WTC11 (cell line): ENCODE measurements around the gene VAV2. TPM values are rescaled to one million over a fixed set of nuclear protein-coding genes. Genes with fewer than 3 reads are reported as not detected.

Experiments
- ATAC-seq: fragments of 200-7000 bp; cut with Tn5 transposase; 2 replicates; pipeline ENCODE4 v1.10.0; 2021; ENCODE audit warnings: mild to moderate bottlenecking, moderate library complexity
- CTCF ChIA-PET: fragments of 300-600 bp; sonication (Branson Sonifier 250); formaldehyde crosslinking; loops from one replicate; lab custom pipeline; 2021; ENCODE audit warnings: antibody characterized with exemption; lab: Charles Lee
- POLR2A ChIA-PET: fragments of 350-600 bp; sonication (Branson Sonifier 250); formaldehyde crosslinking; loops from one replicate; lab custom pipeline; 2021; ENCODE audit warnings: antibody characterized with exemption; lab: Charles Lee
- DNase-seq: peaks from one replicate; pipeline ENCODE4 v3.0.0; 2021; ENCODE audit warnings: low spot score
- H3K27ac Mint-ChIP-seq: 2 replicates; pipeline ENCODE4 v1.8.0; 2021; ENCODE audit warnings: mixed read lengths
- H3K27me3 Mint-ChIP-seq: 2 replicates; pipeline ENCODE4 v1.8.0; 2021; ENCODE audit warnings: low read depth, mild to moderate bottlenecking, moderate library complexity, mixed read lengths
- H3K36me3 Mint-ChIP-seq: 2 replicates; pipeline ENCODE4 v1.8.0; 2021; ENCODE audit warnings: mixed read lengths
- H3K4me1 Mint-ChIP-seq: 2 replicates; pipeline ENCODE4 v1.8.0; 2022; ENCODE audit warnings: mixed read lengths
- H3K4me3 Mint-ChIP-seq: 2 replicates; pipeline ENCODE4 v1.8.0; 2021; ENCODE audit warnings: mild to moderate bottlenecking, moderate library complexity, mixed read lengths
- H3K9me3 Mint-ChIP-seq: 2 replicates; pipeline ENCODE4 v1.8.0; 2021; ENCODE audit warnings: mixed read lengths
- ATF1 ChIP-seq: sonication (generic); formaldehyde crosslinking; IDR thresholded peaks from 2 replicates; pipeline ENCODE4 v1.8.1; 2023; ENCODE audit warnings: mild to moderate bottlenecking, moderate library complexity, missing genetic modification reagents
- CBFB ChIP-seq: sonication (generic); formaldehyde crosslinking; IDR thresholded peaks from 2 replicates; pipeline ENCODE4 v1.8.1; 2022; ENCODE audit warnings: mild to moderate bottlenecking, low read depth, missing genetic modification reagents
- CREM ChIP-seq: sonication (generic); formaldehyde crosslinking; IDR thresholded peaks from 2 replicates; pipeline ENCODE4 v1.8.1; 2022; ENCODE audit warnings: mild to moderate bottlenecking, missing genetic modification reagents, moderate library complexity
- FOXJ3 ChIP-seq: sonication (generic); formaldehyde crosslinking; IDR thresholded peaks from 2 replicates; pipeline ENCODE4 v1.9.0; 2021; ENCODE audit warnings: missing genetic modification reagents, mild to moderate bottlenecking, borderline replicate concordance
- GABPB1 ChIP-seq: sonication (generic); formaldehyde crosslinking; IDR thresholded peaks from 2 replicates; pipeline ENCODE4 v1.8.1; 2023; ENCODE audit warnings: mild to moderate bottlenecking, missing genetic modification reagents
- JAZF1 ChIP-seq: fragments of 250-450 bp; sonication (Bioruptor Pico); IDR thresholded peaks from 2 replicates; pipeline ENCODE4 v1.9.0; 2021; ENCODE audit warnings: moderate library complexity, mild to moderate bottlenecking, inconsistent platforms
- MXD4 ChIP-seq: fragments of 250-450 bp; sonication (Bioruptor Pico); IDR thresholded peaks from 2 replicates; pipeline ENCODE4 v1.8.0; 2021; ENCODE audit warnings: mild to moderate bottlenecking, moderate library complexity, borderline replicate concordance
- MYBL2 ChIP-seq: sonication (generic); formaldehyde crosslinking; IDR thresholded peaks from 2 replicates; pipeline ENCODE4 v1.8.1; 2023; ENCODE audit warnings: mild to moderate bottlenecking, moderate library complexity, missing genetic modification reagents
- RELA ChIP-seq: sonication (generic); formaldehyde crosslinking; IDR thresholded peaks from 2 replicates; pipeline ENCODE4 v1.8.1; 2022; ENCODE audit warnings: missing genetic modification reagents, mild to moderate bottlenecking, borderline replicate concordance
- SP1 ChIP-seq: sonication (generic); formaldehyde crosslinking; conservative IDR thresholded peaks from 2 replicates; pipeline ENCODE4 v1.8.1; 2022; ENCODE audit warnings: missing genetic modification reagents
- ZBTB21 ChIP-seq: sonication (generic); formaldehyde crosslinking; IDR thresholded peaks from 2 replicates; pipeline ENCODE4 v1.8.1; 2023; ENCODE audit warnings: mild to moderate bottlenecking, missing genetic modification reagents, borderline replicate concordance
- ZNF396 ChIP-seq: fragments of 250-450 bp; sonication (Bioruptor Pico); IDR thresholded peaks from 2 replicates; pipeline ENCODE4 v1.8.0; 2021; ENCODE audit warnings: mild to moderate bottlenecking, moderate library complexity, borderline replicate concordance
- ZNF532 ChIP-seq: fragments of 250-450 bp; sonication (Bioruptor Pico); IDR thresholded peaks from 2 replicates; pipeline ENCODE4 v1.9.0; 2021; ENCODE audit warnings: mild to moderate bottlenecking, borderline replicate concordance
- total RNA-seq: library from RNA; stranded (reverse); gene quantifications from 3 replicates; pipeline ENCODE4 v1.2.3, GENCODE V29; 2021
- TF ChIP-seq, protein P1 (sequence below): fragments of 200-600 bp; IDR thresholded peaks from 2 replicates; pipeline ENCODE4 v1.8.0; 2022; ENCODE audit warnings: antibody characterized with exemption
- TF ChIP-seq, protein P2 (sequence below): sonication (generic); formaldehyde crosslinking; IDR thresholded peaks from 2 replicates; pipeline ENCODE4 v1.8.1; 2022; ENCODE audit warnings: mild to moderate bottlenecking, missing genetic modification reagents, moderate library complexity, borderline replicate concordance
- TF ChIP-seq, protein P3 (sequence below): sonication (generic); formaldehyde crosslinking; IDR thresholded peaks from 2 replicates; pipeline ENCODE4 v1.8.0; 2022; ENCODE audit warnings: mild to moderate bottlenecking, missing genetic modification reagents
- TF ChIP-seq, protein P4 (sequence below): sonication (generic); formaldehyde crosslinking; IDR thresholded peaks from 2 replicates; pipeline ENCODE4 v1.8.0; 2023; ENCODE audit warnings: missing genetic modification reagents, mild to moderate bottlenecking, borderline replicate concordance
- TF ChIP-seq, protein P5 (sequence below): sonication (generic); formaldehyde crosslinking; IDR thresholded peaks from 2 replicates; pipeline ENCODE4 v1.8.1; 2023; ENCODE audit warnings: mild to moderate bottlenecking, missing genetic modification reagents, moderate library complexity

The VAV2 gene
- total RNA-seq, 1 experiment from 2014 or later: 39.7 TPM

DNA sequence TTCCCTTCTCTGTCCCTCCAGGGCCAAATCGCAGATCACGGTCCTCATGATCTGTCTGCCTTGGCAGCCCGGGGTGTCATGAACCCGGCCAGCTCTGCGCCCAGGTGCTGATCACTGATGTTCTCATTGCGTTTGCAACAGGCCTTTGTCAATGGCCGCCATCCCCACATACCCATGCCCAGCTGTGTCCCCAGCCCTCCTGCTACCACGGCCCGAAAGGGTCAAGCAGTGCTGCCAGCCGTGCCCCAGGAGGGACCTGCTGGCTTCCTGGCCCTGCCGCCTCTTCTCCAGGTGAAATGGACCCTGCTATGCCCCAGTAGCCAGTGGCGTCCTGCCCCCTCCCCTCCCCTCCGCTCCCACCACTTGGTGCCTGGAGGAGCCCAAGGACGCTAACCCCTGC, 12.8 kb upstream of the VAV2 start:
- TF ChIP-seq, protein P1, sequence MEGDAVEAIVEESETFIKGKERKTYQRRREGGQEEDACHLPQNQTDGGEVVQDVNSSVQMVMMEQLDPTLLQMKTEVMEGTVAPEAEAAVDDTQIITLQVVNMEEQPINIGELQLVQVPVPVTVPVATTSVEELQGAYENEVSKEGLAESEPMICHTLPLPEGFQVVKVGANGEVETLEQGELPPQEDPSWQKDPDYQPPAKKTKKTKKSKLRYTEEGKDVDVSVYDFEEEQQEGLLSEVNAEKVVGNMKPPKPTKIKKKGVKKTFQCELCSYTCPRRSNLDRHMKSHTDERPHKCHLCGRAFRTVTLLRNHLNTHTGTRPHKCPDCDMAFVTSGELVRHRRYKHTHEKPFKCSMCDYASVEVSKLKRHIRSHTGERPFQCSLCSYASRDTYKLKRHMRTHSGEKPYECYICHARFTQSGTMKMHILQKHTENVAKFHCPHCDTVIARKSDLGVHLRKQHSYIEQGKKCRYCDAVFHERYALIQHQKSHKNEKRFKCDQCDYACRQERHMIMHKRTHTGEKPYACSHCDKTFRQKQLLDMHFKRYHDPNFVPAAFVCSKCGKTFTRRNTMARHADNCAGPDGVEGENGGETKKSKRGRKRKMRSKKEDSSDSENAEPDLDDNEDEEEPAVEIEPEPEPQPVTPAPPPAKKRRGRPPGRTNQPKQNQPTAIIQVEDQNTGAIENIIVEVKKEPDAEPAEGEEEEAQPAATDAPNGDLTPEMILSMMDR: no peak
- TF ChIP-seq RELA (CRISPR knock-in tag) (no peak), ATF1 (CRISPR knock-in tag) (no peak)
- TF ChIP-seq, protein P2, sequence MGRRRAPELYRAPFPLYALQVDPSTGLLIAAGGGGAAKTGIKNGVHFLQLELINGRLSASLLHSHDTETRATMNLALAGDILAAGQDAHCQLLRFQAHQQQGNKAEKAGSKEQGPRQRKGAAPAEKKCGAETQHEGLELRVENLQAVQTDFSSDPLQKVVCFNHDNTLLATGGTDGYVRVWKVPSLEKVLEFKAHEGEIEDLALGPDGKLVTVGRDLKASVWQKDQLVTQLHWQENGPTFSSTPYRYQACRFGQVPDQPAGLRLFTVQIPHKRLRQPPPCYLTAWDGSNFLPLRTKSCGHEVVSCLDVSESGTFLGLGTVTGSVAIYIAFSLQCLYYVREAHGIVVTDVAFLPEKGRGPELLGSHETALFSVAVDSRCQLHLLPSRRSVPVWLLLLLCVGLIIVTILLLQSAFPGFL: no peak
- no peaks in the 10 kb centered on the region for H3K4me1 Mint-ChIP-seq
- no peak overlapping the region for H3K4me3 Mint-ChIP-seq
- H3K9me3 Mint-ChIP-seq: peaks cover 10% of the 10 kb centered on the region; the same call in 1 of the 2 replicates
- CTCF ChIA-PET: interaction anchor here (1.1 to 2.2 kb wide), 6 partner anchors 10 to 262 kb away, joined by 3 to 8 read pairs (median 6); no protein-coding TSS in a partner anchor
- DNase-seq: no peak
- POLR2A ChIA-PET: no interaction called here
- H3K27ac Mint-ChIP-seq: no peak overlapping the region
- ATAC-seq: no peak
- no peaks in the 10 kb centered on the region for H3K36me3 Mint-ChIP-seq
- H3K27me3 Mint-ChIP-seq: no peaks in the 10 kb centered on the region; the same call in none of the 2 replicates

DNA sequence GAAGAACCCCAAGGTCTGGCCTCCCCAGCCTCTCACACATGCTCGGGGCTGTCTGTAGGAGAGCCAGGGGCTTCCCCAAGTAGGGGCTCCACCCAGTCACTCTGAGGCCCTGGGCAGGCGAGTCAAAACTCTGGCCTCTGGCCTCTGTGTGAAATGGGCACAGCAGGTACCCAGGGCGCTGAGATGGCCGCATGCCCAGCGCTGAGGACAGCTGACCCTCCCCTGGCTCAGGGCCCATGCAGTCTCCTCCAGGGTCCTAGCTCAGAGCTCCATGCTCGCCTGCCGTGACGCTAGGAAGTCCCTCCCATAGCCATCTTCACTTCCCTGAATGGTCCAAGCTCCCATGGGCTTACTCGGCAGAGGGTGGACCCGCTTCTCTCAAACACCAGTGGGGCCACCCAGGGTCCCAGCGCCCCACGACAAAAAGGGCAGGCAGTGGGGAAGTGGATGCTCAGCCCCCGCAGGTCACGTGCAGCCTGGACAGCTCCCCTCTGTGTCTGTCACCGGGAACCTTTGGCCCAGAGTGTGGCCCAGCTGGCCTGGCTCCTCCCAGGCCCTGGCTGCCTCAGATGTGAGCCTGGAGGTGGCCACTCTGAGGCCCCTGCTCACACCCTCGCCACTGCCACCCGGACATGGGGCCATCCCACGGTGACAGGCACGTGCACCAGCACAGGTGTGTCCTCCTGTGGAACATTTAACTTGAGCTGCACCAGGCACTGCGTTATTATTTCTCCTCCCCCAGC, 12.2 kb upstream of the VAV2 start:
- ATAC-seq: no peak
- TF ChIP-seq MYBL2 (no peak), GABPB1 (0 out of 2 replicates have a peak, but pooled peaks have one; percentile 27), FOXJ3 (no peak)

GRCh38 chr9:134003237-134003636, 11.1 kb upstream of the VAV2 start:
- no peak overlapping the region for H3K4me3 Mint-ChIP-seq

More for the DNA sequence above, 12.2 kb upstream of the VAV2 start:
- ChIA-PET CTCF (interaction anchor here (1.3 to 2.2 kb wide), 5 partner anchors 9 to 262 kb away, joined by 4 to 8 read pairs (median 6); no protein-coding TSS in a partner anchor), POLR2A (no interaction called here)
- no peak overlapping the region for H3K27ac Mint-ChIP-seq
- no peak overlapping the region for H3K4me3 Mint-ChIP-seq
- DNase-seq: no peak
- H3K4me1 Mint-ChIP-seq: no peaks in the 10 kb centered on the region
- H3K36me3 Mint-ChIP-seq: no peaks in the 10 kb centered on the region
- H3K27me3 Mint-ChIP-seq: no peaks in the 10 kb centered on the region; the same call in none of the 2 replicates
- H3K9me3 Mint-ChIP-seq: peaks cover 10% of the 10 kb centered on the region; the same call in 1 of the 2 replicates

More at GRCh38 chr9:134003237-134003636, 11.1 kb upstream of the VAV2 start:
- Mint-ChIP-seq H3K9me3 (peaks cover 10% of the 10 kb centered on the region; the same call in 1 of the 2 replicates), H3K27ac (no peak overlapping the region), H3K27me3 (no peaks in the 10 kb centered on the region; the same call in none of the 2 replicates), H3K36me3 (no peaks in the 10 kb centered on the region), H3K4me1 (no peaks in the 10 kb centered on the region)
- ATAC-seq (no peak), DNase-seq (no peak)
- ChIA-PET POLR2A (no interaction called here), CTCF (interaction anchor here (1.3 kb wide), 1 partner anchor 260 kb away, joined by 4 read pairs; no protein-coding TSS in a partner anchor)
- TF ChIP-seq, protein P3, sequence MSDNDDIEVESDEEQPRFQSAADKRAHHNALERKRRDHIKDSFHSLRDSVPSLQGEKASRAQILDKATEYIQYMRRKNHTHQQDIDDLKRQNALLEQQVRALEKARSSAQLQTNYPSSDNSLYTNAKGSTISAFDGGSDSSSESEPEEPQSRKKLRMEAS: no peak
- TF ChIP-seq SP1 (CRISPR knock-in tag) (no peak), CREM (no peak), JAZF1 (CRISPR knock-in tag) (no peak), ZNF532 (CRISPR knock-in tag) (no peak), MXD4 (CRISPR knock-in tag) (no peak), CBFB (CRISPR knock-in tag) (no peak), ZBTB21 (no peak), ZNF396 (CRISPR knock-in tag) (no peak)
- TF ChIP-seq, protein P4, sequence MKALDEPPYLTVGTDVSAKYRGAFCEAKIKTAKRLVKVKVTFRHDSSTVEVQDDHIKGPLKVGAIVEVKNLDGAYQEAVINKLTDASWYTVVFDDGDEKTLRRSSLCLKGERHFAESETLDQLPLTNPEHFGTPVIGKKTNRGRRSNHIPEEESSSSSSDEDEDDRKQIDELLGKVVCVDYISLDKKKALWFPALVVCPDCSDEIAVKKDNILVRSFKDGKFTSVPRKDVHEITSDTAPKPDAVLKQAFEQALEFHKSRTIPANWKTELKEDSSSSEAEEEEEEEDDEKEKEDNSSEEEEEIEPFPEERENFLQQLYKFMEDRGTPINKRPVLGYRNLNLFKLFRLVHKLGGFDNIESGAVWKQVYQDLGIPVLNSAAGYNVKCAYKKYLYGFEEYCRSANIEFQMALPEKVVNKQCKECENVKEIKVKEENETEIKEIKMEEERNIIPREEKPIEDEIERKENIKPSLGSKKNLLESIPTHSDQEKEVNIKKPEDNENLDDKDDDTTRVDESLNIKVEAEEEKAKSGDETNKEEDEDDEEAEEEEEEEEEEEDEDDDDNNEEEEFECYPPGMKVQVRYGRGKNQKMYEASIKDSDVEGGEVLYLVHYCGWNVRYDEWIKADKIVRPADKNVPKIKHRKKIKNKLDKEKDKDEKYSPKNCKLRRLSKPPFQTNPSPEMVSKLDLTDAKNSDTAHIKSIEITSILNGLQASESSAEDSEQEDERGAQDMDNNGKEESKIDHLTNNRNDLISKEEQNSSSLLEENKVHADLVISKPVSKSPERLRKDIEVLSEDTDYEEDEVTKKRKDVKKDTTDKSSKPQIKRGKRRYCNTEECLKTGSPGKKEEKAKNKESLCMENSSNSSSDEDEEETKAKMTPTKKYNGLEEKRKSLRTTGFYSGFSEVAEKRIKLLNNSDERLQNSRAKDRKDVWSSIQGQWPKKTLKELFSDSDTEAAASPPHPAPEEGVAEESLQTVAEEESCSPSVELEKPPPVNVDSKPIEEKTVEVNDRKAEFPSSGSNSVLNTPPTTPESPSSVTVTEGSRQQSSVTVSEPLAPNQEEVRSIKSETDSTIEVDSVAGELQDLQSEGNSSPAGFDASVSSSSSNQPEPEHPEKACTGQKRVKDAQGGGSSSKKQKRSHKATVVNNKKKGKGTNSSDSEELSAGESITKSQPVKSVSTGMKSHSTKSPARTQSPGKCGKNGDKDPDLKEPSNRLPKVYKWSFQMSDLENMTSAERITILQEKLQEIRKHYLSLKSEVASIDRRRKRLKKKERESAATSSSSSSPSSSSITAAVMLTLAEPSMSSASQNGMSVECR (CRISPR knock-in tag): no peak
- TF ChIP-seq, protein P5, sequence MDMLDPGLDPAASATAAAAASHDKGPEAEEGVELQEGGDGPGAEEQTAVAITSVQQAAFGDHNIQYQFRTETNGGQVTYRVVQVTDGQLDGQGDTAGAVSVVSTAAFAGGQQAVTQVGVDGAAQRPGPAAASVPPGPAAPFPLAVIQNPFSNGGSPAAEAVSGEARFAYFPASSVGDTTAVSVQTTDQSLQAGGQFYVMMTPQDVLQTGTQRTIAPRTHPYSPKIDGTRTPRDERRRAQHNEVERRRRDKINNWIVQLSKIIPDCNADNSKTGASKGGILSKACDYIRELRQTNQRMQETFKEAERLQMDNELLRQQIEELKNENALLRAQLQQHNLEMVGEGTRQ: no peak
